ENCODE data around the gene COA7. TPM values are rescaled to one million over a fixed set of nuclear protein-coding genes. Genes with fewer than 3 reads are reported as not detected.

Gene COA7
- total RNA-seq, 1 experiment from 2014 or later = 43.7 TPM

GRCh38 chr1:52645261-52645660, 52.9 kb downstream of the COA7 start (continued):
- TF ChIP-seq ZNF532 (CRISPR knock-in tag; IDR thresholded peaks at IDR 0.05; ENCODE audit: borderline replicate concordance) = no peak

DNA sequence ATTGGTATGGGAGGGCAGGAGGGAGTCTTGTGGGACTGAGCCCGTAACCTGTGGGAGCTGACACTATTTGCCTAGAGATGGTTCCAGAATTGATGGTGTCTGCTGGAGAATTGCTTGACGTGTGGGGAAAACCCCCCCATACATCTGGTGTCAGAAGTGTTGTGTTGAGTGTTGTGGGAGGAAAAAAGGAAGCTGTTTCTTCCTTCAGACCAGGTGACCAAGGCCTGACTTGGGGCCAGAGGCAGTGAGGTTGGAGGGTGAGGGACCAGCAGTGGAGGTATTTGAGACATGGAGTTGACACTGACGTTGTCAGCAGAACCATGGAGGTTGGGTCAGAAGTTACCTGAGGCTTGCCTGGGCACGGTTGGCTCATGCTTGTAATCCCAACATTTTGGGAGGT, 56.8 kb downstream of the COA7 start:
- H3K4me1 Mint-ChIP-seq = peaks cover 10% of the 10 kb centered on the region
- ChIA-PET CTCF (no interaction called here), POLR2A (no interaction called here)
- no peaks in the 10 kb centered on the region for H3K9me3 Mint-ChIP-seq
- ATAC-seq = no peak
- no peak overlapping the region; the same call in 1 of the 2 replicates for H3K27ac Mint-ChIP-seq
- TF ChIP-seq ZNF512 (CRISPR knock-in tag; IDR thresholded peaks at IDR 0.05; ENCODE audit: borderline replicate concordance) (no peak), RELA (CRISPR knock-in tag; IDR thresholded peaks at IDR 0.05; ENCODE audit: borderline replicate concordance) (no peak), OVOL2 (CRISPR knock-in tag; IDR thresholded peaks at IDR 0.05; ENCODE audit: borderline replicate concordance) (no peak), MYBL2 (CRISPR knock-in tag; IDR thresholded peaks at IDR 0.05) (no peak), ATF6 (CRISPR knock-in tag; IDR thresholded peaks at IDR 0.05) (no peak)
- TF ChIP-seq, protein P1, sequence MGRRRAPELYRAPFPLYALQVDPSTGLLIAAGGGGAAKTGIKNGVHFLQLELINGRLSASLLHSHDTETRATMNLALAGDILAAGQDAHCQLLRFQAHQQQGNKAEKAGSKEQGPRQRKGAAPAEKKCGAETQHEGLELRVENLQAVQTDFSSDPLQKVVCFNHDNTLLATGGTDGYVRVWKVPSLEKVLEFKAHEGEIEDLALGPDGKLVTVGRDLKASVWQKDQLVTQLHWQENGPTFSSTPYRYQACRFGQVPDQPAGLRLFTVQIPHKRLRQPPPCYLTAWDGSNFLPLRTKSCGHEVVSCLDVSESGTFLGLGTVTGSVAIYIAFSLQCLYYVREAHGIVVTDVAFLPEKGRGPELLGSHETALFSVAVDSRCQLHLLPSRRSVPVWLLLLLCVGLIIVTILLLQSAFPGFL (CRISPR knock-in tag; IDR thresholded peaks at IDR 0.05; ENCODE audit: borderline replicate concordance) = no peak
- TF ChIP-seq, protein P2, sequence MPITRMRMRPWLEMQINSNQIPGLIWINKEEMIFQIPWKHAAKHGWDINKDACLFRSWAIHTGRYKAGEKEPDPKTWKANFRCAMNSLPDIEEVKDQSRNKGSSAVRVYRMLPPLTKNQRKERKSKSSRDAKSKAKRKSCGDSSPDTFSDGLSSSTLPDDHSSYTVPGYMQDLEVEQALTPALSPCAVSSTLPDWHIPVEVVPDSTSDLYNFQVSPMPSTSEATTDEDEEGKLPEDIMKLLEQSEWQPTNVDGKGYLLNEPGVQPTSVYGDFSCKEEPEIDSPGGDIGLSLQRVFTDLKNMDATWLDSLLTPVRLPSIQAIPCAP (CRISPR knock-in tag; IDR thresholded peaks at IDR 0.05) = no peak
- no peak overlapping the region for H3K4me3 Mint-ChIP-seq
- peaks cover 4% of the 10 kb centered on the region for H3K27me3 Mint-ChIP-seq (ENCODE audit: low read depth)
- DNase-seq (ENCODE audit: low spot score) = no peak
- H3K36me3 Mint-ChIP-seq = no peaks in the 10 kb centered on the region

DNA sequence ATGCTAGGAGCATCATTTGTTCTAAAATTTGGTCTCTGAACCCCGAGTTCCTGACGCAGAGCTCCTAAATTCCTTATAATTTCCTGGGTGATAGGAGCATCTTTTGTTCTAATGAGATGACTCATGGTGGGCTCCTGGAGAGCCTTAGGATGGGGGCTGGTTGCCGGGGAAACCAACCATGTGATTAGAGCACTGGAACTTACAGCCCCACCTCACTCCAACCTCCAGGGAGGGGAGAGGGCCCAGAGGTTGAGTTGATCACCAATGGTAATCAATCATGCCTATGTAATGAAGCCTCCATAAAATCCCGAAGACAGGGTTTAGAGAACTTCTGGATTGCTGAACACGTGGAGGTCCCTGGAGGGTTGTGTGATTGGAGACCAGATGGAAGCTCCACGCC, 57.5 kb downstream of the COA7 start:
- H3K4me3 Mint-ChIP-seq = no peak overlapping the region
- CTCF ChIA-PET = no interaction called here
- DNase-seq (ENCODE audit: low spot score) (no peak), ATAC-seq (no peak)
- POLR2A ChIA-PET = no interaction called here
- peaks cover 10% of the 10 kb centered on the region for H3K4me1 Mint-ChIP-seq
- no peak overlapping the region for H3K27ac Mint-ChIP-seq
- H3K36me3 Mint-ChIP-seq = no peaks in the 10 kb centered on the region
- TF ChIP-seq JUN (CRISPR knock-in tag; IDR thresholded peaks at IDR 0.05) (no peak), ATF1 (CRISPR knock-in tag; IDR thresholded peaks at IDR 0.05) (no peak), ZNF317 (CRISPR knock-in tag; IDR thresholded peaks at IDR 0.05; ENCODE audit: borderline replicate concordance, low read depth) (no peak), NFATC4 (CRISPR knock-in tag; IDR thresholded peaks at IDR 0.05) (no peak), KAT7 (CRISPR knock-in tag; IDR thresholded peaks at IDR 0.05; ENCODE audit: borderline replicate concordance) (no peak)
- TF ChIP-seq, protein P3, sequence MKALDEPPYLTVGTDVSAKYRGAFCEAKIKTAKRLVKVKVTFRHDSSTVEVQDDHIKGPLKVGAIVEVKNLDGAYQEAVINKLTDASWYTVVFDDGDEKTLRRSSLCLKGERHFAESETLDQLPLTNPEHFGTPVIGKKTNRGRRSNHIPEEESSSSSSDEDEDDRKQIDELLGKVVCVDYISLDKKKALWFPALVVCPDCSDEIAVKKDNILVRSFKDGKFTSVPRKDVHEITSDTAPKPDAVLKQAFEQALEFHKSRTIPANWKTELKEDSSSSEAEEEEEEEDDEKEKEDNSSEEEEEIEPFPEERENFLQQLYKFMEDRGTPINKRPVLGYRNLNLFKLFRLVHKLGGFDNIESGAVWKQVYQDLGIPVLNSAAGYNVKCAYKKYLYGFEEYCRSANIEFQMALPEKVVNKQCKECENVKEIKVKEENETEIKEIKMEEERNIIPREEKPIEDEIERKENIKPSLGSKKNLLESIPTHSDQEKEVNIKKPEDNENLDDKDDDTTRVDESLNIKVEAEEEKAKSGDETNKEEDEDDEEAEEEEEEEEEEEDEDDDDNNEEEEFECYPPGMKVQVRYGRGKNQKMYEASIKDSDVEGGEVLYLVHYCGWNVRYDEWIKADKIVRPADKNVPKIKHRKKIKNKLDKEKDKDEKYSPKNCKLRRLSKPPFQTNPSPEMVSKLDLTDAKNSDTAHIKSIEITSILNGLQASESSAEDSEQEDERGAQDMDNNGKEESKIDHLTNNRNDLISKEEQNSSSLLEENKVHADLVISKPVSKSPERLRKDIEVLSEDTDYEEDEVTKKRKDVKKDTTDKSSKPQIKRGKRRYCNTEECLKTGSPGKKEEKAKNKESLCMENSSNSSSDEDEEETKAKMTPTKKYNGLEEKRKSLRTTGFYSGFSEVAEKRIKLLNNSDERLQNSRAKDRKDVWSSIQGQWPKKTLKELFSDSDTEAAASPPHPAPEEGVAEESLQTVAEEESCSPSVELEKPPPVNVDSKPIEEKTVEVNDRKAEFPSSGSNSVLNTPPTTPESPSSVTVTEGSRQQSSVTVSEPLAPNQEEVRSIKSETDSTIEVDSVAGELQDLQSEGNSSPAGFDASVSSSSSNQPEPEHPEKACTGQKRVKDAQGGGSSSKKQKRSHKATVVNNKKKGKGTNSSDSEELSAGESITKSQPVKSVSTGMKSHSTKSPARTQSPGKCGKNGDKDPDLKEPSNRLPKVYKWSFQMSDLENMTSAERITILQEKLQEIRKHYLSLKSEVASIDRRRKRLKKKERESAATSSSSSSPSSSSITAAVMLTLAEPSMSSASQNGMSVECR (CRISPR knock-in tag; IDR thresholded peaks at IDR 0.05; ENCODE audit: borderline replicate concordance) = no peak
- peaks cover 6% of the 10 kb centered on the region for H3K27me3 Mint-ChIP-seq (ENCODE audit: low read depth)
- no peaks in the 10 kb centered on the region for H3K9me3 Mint-ChIP-seq
